ENCODE data around the gene SUMO3. TPM values are rescaled to one million over a fixed set of nuclear protein-coding genes. Genes with fewer than 3 reads are reported as not detected.

SUMO3 gene
- total and polyA plus RNA-seq, 4 experiments from 2014 or later = 36.3 to 99.7 (median 56.1) TPM

DNA sequence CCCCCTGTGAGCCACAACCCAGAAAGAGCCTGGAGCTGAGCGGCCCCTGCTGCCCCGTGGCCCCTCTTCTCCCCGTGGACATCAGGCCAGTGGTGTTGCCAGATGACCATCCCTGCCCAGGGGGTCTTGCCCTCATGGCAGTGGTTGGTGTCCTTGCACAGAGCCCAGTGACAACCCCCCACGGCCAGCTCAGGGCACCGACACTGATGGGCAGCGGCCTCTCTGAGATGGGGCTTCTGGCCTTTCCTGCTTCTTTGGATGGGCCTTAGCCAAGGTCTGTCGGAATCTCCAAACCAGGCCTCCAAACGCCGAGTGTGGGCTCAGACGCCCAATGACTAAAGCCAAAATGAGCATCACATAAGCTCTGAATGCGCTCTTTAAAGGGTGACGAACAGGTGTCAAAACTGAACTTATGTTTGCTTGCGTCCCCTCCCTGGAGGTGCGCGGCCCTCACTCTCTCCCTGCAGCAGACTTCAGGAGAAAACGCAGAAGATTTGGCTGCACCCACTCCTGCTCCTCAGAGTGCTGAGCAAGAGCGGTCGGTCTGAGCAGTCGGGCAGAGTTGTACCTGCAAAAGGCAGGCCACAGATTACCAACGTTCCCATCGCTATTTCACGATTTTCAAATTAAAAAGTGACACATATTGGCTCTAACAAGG lies 58.1 kb downstream of the SUMO3 start:
- Histone ChIP-seq H3K9me3 (ENCODE audit: control insufficient read depth in 1 of 2, low read length in 2 of 2) (no peaks in the 10 kb centered on the region), H3K27ac (ENCODE audit: low read depth, low read length) (no peak overlapping the region), H3K27me3 (ENCODE audit: insufficient read depth, low read length) (no peaks in the 10 kb centered on the region), H3K4me3 (ENCODE audit: low read length in 2 of 2) (no peak overlapping the region), H3K36me3 (ENCODE audit: insufficient read depth, low read length) (no peaks in the 10 kb centered on the region), H3K4me1 (ENCODE audit: insufficient read depth, low read length) (peaks cover 3% of the 10 kb centered on the region)
- no peak overlapping the region for H3K27ac Mint-ChIP-seq
- peaks cover 0 to 2% (median 0%) of the 10 kb centered on the region in 8 donors for H3K9me3 Mint-ChIP-seq
- H3K4me3 Mint-ChIP-seq = no peak overlapping the region
- H3K36me3 Mint-ChIP-seq = no peaks in the 10 kb centered on the region
- peaks cover 0 to 5% (median 1%) of the 10 kb centered on the region in 4 donors for H3K4me1 Mint-ChIP-seq
- no peaks in the 10 kb centered on the region for H3K27me3 Mint-ChIP-seq
- intact Hi-C loops (cut with micrococcal nuclease) = no loop called here
- POLR2A ChIA-PET (ENCODE audit: partially characterized antibody) = no interaction called here
- CTCF ChIA-PET (ENCODE audit: partially characterized antibody) = interaction anchor here (1.0 to 1.1 kb wide), 2 partner anchors 12 to 116 kb away, joined by 3 read pairs; no protein-coding TSS in a partner anchor
- DNase-seq = no peak

DNA sequence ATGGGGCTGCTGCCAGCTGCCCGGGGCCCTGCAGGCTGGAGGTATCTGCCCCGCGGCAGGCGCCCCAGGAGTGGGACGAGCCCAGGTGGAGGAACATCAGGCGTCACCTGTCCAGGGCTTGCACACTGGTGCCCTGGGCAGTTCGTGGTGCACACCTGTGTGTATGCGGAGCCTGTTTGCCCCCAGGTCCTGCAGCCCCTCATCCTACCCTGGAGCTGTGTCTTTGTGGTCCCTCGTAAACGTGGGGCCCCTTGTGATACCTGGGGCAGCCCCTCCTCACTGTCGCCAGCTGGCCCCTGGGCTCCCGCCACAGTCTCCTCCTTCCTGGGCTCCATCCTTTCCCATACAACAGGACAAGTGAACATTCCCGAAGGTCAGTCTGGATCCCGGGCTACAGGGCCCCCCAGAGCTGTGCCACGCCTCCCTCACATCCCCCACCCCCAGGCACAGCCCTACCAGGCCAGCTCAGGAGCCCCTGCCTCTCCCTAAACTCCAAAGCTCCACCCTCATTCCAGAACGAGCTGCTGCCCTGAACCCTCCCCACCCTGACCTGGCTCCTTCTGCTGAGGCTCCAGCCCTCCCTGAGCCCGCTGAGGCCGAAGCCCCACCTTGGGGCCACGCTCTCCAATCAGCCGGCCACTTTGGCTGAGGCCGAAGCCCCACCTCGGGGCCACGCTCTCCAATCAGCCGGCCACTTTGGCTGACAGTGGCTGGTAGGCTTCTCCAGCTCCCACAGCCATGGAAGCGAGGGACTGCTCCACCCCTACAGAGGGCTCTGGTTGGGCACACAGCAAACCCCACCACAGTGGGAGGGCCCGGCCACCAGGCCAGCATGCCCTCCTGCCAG lies 58.9 kb downstream of the SUMO3 start:
- intact Hi-C loops (cut with micrococcal nuclease) = no loop called here
- H3K27ac Mint-ChIP-seq = no peak overlapping the region
- POLR2A ChIA-PET (ENCODE audit: partially characterized antibody) = no interaction called here

DNA sequence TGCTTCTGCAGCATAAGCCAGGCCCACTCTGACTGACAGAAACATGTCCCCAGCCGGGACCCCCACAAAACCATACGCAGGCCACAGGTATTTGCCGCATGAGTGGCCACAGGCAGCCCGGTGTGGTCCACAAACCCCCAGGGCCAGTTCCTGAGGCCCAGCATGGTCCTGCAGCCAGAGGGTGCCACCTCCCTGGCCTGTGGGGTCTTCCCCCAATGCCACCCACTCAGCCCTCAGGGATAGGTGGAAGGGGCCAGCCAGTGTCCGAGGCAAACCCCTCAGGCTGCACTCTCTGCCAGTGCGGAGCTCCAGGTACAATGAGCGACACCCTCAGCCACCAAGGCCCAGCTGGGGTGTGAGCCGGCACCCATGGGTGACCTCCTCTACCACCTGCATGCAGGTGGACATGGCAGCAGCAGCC lies 59.7 kb downstream of the SUMO3 start:
- POLR2A ChIA-PET (ENCODE audit: partially characterized antibody) = no interaction called here

More for the DNA sequence above, 58.9 kb downstream of the SUMO3 start:
- Mint-ChIP-seq H3K27me3 (no peaks in the 10 kb centered on the region), H3K4me1 (peaks cover 0 to 5% (median 1%) of the 10 kb centered on the region in 4 donors), H3K36me3 (no peaks in the 10 kb centered on the region), H3K4me3 (no peak overlapping the region), H3K9me3 (peaks cover 0 to 2% (median 0%) of the 10 kb centered on the region in 8 donors)
- CTCF ChIA-PET (ENCODE audit: partially characterized antibody) = interaction anchor here (1.1 kb wide), 1 partner anchor 116 kb away, joined by 3 read pairs; no protein-coding TSS in a partner anchor
- H3K27ac ChIP-seq (ENCODE audit: low read depth, low read length) = no peak overlapping the region
- no peak for DNase-seq
- no peak overlapping the region for H3K4me3 ChIP-seq (ENCODE audit: low read length in 2 of 2)
- H3K36me3 ChIP-seq (ENCODE audit: insufficient read depth, low read length) = no peaks in the 10 kb centered on the region
- no peaks in the 10 kb centered on the region for H3K27me3 ChIP-seq (ENCODE audit: insufficient read depth, low read length)
- H3K9me3 ChIP-seq (ENCODE audit: control insufficient read depth in 1 of 2, low read length in 2 of 2) = no peaks in the 10 kb centered on the region
- H3K4me1 ChIP-seq (ENCODE audit: insufficient read depth, low read length) = no peaks in the 10 kb centered on the region

GRCh38 chr21:44757731-44758130 lies 60.1 kb downstream of the SUMO3 start:
- ChIA-PET POLR2A (ENCODE audit: partially characterized antibody) (no interaction called here), CTCF (ENCODE audit: partially characterized antibody) (no interaction called here)
- H3K9me3 Mint-ChIP-seq = peaks cover 0 to 2% (median 0%) of the 10 kb centered on the region in 8 donors
- Histone ChIP-seq H3K4me3 (ENCODE audit: low read length in 2 of 2) (no peak overlapping the region), H3K4me1 (ENCODE audit: insufficient read depth, low read length) (no peaks in the 10 kb centered on the region), H3K9me3 (ENCODE audit: control insufficient read depth in 1 of 2, low read length in 2 of 2) (no peaks in the 10 kb centered on the region), H3K27ac (ENCODE audit: low read depth, low read length) (no peak overlapping the region), H3K36me3 (ENCODE audit: insufficient read depth, low read length) (no peaks in the 10 kb centered on the region), H3K27me3 (ENCODE audit: insufficient read depth, low read length) (no peaks in the 10 kb centered on the region)
- no peaks in the 10 kb centered on the region for H3K36me3 Mint-ChIP-seq
- H3K27ac Mint-ChIP-seq = no peak overlapping the region
- H3K4me1 Mint-ChIP-seq = peaks cover 0 to 5% (median 1%) of the 10 kb centered on the region in 4 donors
- DNase-seq = no peak
- no peak overlapping the region for H3K4me3 Mint-ChIP-seq
- intact Hi-C loops (cut with micrococcal nuclease) = no loop called here
- H3K27me3 Mint-ChIP-seq = peaks cover 0 to 3% of the 10 kb centered on the region in 2 donors

More for the DNA sequence above, 59.7 kb downstream of the SUMO3 start:
- no peaks in the 10 kb centered on the region for H3K36me3 ChIP-seq (ENCODE audit: insufficient read depth, low read length)
- H3K4me1 Mint-ChIP-seq = peaks cover 0 to 5% (median 1%) of the 10 kb centered on the region in 4 donors
- H3K9me3 Mint-ChIP-seq = peaks cover 0 to 2% (median 0%) of the 10 kb centered on the region in 8 donors
- H3K27me3 ChIP-seq (ENCODE audit: insufficient read depth, low read length) = no peaks in the 10 kb centered on the region
- H3K27me3 Mint-ChIP-seq = peaks cover 0 to 3% of the 10 kb centered on the region in 2 donors
- H3K4me1 ChIP-seq (ENCODE audit: insufficient read depth, low read length) = no peaks in the 10 kb centered on the region
- DNase-seq = no peak
- intact Hi-C loops (cut with micrococcal nuclease) = no loop called here
- H3K36me3 Mint-ChIP-seq = no peaks in the 10 kb centered on the region
- H3K27ac Mint-ChIP-seq = no peak overlapping the region
- H3K9me3 ChIP-seq (ENCODE audit: control insufficient read depth in 1 of 2, low read length in 2 of 2) = no peaks in the 10 kb centered on the region
- H3K4me3 Mint-ChIP-seq = no peak overlapping the region
- H3K27ac ChIP-seq (ENCODE audit: low read depth, low read length) = no peak overlapping the region
- no peak overlapping the region for H3K4me3 ChIP-seq (ENCODE audit: low read length in 2 of 2)
- CTCF ChIA-PET (ENCODE audit: partially characterized antibody) = no interaction called here

DNA sequence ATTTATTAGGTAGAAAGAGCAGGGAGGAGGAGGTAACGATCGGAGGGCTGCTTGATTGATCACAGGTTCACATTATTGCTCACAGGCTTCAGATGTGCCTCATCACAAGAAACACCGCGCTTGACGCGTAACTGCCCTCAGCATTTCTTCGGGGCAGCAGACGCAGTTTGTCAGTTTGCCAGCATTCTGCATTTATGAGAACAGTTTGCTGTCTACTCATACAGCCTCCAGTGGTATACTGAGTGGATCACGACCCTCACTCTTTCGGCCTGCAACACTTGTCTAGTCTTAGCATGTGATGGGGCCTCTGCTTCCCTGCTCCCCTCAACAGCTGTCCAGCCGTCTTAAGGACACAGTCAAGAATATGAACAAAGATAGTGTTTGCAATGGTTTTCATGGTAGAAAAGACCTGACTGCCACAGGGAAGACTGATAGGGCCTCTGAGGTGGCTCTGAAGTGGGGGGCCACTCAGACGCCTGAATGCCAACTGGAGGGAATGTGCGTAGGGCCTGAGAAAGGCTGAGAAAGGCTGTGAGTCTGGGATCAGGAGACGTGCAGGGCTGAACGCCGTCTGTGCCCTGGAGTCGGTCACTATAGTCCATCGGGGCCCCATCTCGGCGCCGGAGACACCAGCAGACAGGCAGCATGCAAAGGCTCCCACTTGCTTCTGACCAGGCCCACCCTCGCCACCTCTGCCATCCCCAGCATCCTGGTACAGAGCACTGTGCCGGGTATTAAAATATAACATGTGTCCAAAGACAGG lies 61.3 kb downstream of the SUMO3 start:
- peaks cover 3 to 5% of the 10 kb centered on the region in 2 donors for H3K27me3 Mint-ChIP-seq
- CTCF ChIA-PET (ENCODE audit: partially characterized antibody) = no interaction called here
- H3K9me3 ChIP-seq (ENCODE audit: control insufficient read depth in 1 of 2, low read length in 2 of 2) = no peaks in the 10 kb centered on the region
- peaks cover 0 to 4% (median 1%) of the 10 kb centered on the region in 4 donors for H3K4me1 Mint-ChIP-seq
- intact Hi-C loops (cut with micrococcal nuclease) = no loop called here
- POLR2A ChIA-PET (ENCODE audit: partially characterized antibody) = no interaction called here
- H3K4me3 Mint-ChIP-seq = no peak overlapping the region
- H3K36me3 Mint-ChIP-seq = no peaks in the 10 kb centered on the region
- H3K4me3 ChIP-seq (ENCODE audit: low read length in 2 of 2) = no peak overlapping the region
- H3K27ac Mint-ChIP-seq = no peak overlapping the region
- H3K27ac ChIP-seq (ENCODE audit: low read depth, low read length) = no peak overlapping the region
- no peaks in the 10 kb centered on the region for H3K27me3 ChIP-seq (ENCODE audit: insufficient read depth, low read length)
- H3K9me3 Mint-ChIP-seq = peaks cover 0 to 2% (median 0%) of the 10 kb centered on the region in 8 donors
- no peaks in the 10 kb centered on the region for H3K4me1 ChIP-seq (ENCODE audit: insufficient read depth, low read length)
- DNase-seq = no peak
- H3K36me3 ChIP-seq (ENCODE audit: insufficient read depth, low read length) = no peaks in the 10 kb centered on the region

Other genes with a start within 250 kb of the SUMO3 start
- not detected for gene KRTAP10-4, start 244.3 kb downstream of the SUMO3 start, total RNA-seq
- not detected for gene KRTAP10-4, start 244.3 kb downstream of the SUMO3 start, polyA plus RNA-seq
- not detected for gene KRTAP10-5, start 237.5 kb downstream of the SUMO3 start, total RNA-seq
- gene KRTAP10-5, start 237.5 kb downstream of the SUMO3 start, polyA plus RNA-seq = not detected
- gene KRTAP10-6, start 225.6 kb downstream of the SUMO3 start, total RNA-seq = not detected
- not detected for gene KRTAP10-6, start 225.6 kb downstream of the SUMO3 start, polyA plus RNA-seq
- not detected for gene KRTAP10-7, start 217.5 kb downstream of the SUMO3 start, total RNA-seq
- not detected for gene KRTAP10-7, start 217.5 kb downstream of the SUMO3 start, polyA plus RNA-seq
- not detected for gene KRTAP10-8, start 206.0 kb downstream of the SUMO3 start, total RNA-seq
- gene KRTAP10-8, start 206.0 kb downstream of the SUMO3 start, polyA plus RNA-seq = not detected
- gene KRTAP10-9, start 191.0 kb downstream of the SUMO3 start, total RNA-seq = not detected
- gene KRTAP10-9, start 191.0 kb downstream of the SUMO3 start, polyA plus RNA-seq = not detected
- not detected for gene KRTAP10-10, start 180.7 kb downstream of the SUMO3 start, total RNA-seq
- gene KRTAP10-10, start 180.7 kb downstream of the SUMO3 start, polyA plus RNA-seq = not detected
- not detected for gene KRTAP10-11, start 171.6 kb downstream of the SUMO3 start, total RNA-seq
- not detected for gene KRTAP10-11, start 171.6 kb downstream of the SUMO3 start, polyA plus RNA-seq
- not detected for gene KRTAP12-4, start 163.4 kb downstream of the SUMO3 start, total RNA-seq
- not detected for gene KRTAP12-4, start 163.4 kb downstream of the SUMO3 start, polyA plus RNA-seq
- gene KRTAP12-3, start 160.1 kb downstream of the SUMO3 start, total RNA-seq = not detected
- 1 to 10 TPM in 1 of 2 donors, not detected in 1; 1.2 TPM for gene KRTAP12-3, start 160.1 kb downstream of the SUMO3 start, polyA plus RNA-seq
- gene KRTAP12-2, start 151.1 kb downstream of the SUMO3 start, total RNA-seq = not detected
- not detected for gene KRTAP12-2, start 151.1 kb downstream of the SUMO3 start, polyA plus RNA-seq
- not detected for gene KRTAP12-1, start 135.9 kb downstream of the SUMO3 start, total RNA-seq
- gene KRTAP12-1, start 135.9 kb downstream of the SUMO3 start, polyA plus RNA-seq = not detected
- gene KRTAP10-12, start 120.9 kb downstream of the SUMO3 start, total RNA-seq = not detected
- not detected for gene KRTAP10-12, start 120.9 kb downstream of the SUMO3 start, polyA plus RNA-seq
- not detected for gene TSPEAR, start 106.5 kb downstream of the SUMO3 start, total RNA-seq
- under 1 TPM in 1 of 2 donors, not detected in 1; 0.07 TPM for gene TSPEAR, start 106.5 kb downstream of the SUMO3 start, polyA plus RNA-seq
- 100 to 1,000 TPM; 125 to 131 TPM for gene UBE2G2, start 16.2 kb downstream of the SUMO3 start, total RNA-seq
- gene UBE2G2, start 16.2 kb downstream of the SUMO3 start, polyA plus RNA-seq = 10 to 100 TPM; 51.8 to 65.9 TPM
- gene PTTG1IP, start 55.6 kb upstream of the SUMO3 start, total RNA-seq = 100 to 1,000 TPM in 1 of 2 experiments, 10 to 100 TPM in 1; 98.7 to 110 TPM
- gene PTTG1IP, start 55.6 kb upstream of the SUMO3 start, polyA plus RNA-seq = 10 to 100 TPM; 84.8 to 92.4 TPM
- gene ITGB2, start 102.8 kb upstream of the SUMO3 start, total RNA-seq = 100 to 1,000 TPM; 278 to 291 TPM
- gene ITGB2, start 102.8 kb upstream of the SUMO3 start, polyA plus RNA-seq = 100 to 1,000 TPM; 538 to 575 TPM
- 10 to 100 TPM; 17.7 to 21.6 TPM for gene SLX9, start 122.0 kb upstream of the SUMO3 start, total RNA-seq
- gene SLX9, start 122.0 kb upstream of the SUMO3 start, polyA plus RNA-seq = 10 to 100 TPM in 1 of 2 donors, 1 to 10 TPM in 1; 9.4 to 13.1 TPM